ENCODE data around the gene SMO.

DNA sequence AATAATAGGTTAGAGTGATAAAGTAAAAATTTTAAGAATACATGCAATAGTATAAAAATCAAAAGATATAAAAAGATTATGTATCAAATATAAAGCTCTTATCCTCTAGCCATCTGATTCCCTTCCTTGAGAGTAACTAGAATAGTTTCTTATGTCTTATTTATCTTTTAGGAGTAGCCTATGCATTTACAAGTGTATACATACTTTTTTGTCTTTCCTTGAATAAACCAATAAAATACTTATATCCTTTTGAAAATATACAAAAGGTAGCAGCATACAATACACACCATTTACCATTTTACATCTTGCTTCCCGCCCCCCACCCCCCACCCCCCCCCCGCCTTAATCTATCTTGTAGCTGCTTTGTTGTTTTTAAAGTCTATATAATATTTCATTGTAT lies 67.8 kb downstream of the SMO start:
- TF ChIP-seq, protein P1, sequence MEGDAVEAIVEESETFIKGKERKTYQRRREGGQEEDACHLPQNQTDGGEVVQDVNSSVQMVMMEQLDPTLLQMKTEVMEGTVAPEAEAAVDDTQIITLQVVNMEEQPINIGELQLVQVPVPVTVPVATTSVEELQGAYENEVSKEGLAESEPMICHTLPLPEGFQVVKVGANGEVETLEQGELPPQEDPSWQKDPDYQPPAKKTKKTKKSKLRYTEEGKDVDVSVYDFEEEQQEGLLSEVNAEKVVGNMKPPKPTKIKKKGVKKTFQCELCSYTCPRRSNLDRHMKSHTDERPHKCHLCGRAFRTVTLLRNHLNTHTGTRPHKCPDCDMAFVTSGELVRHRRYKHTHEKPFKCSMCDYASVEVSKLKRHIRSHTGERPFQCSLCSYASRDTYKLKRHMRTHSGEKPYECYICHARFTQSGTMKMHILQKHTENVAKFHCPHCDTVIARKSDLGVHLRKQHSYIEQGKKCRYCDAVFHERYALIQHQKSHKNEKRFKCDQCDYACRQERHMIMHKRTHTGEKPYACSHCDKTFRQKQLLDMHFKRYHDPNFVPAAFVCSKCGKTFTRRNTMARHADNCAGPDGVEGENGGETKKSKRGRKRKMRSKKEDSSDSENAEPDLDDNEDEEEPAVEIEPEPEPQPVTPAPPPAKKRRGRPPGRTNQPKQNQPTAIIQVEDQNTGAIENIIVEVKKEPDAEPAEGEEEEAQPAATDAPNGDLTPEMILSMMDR (IDR thresholded peaks at IDR 0.05; ENCODE audit: insufficient read depth, low read length, poor library complexity, severe bottlenecking), result no peak
- no peak for TF ChIP-seq EZH2phosphoT487 (conservative IDR thresholded peaks at IDR 0.05; ENCODE audit: low read length)

Measured in SU-DHL-6 (cell line).